Measurements from ENCODE around the gene P2RY12.

GRCh38 chr3:151357463-151357850, 27.1 kb downstream of the P2RY12 start:
- TF ChIP-seq ZNF701 (tag by site-specific recombination; IDR thresholded peaks at IDR 0.05) (no peak), CTCF (tag by site-specific recombination; IDR thresholded peaks at IDR 0.05) (no peak), YY1 (tag by site-specific recombination; IDR thresholded peaks at IDR 0.05) (no peak), PRDM1 (tag by site-specific recombination; IDR thresholded peaks at IDR 0.05) (no peak), GLI4 (tag by site-specific recombination; IDR thresholded peaks at IDR 0.05) (no peak), ZXDB (tag by site-specific recombination; IDR thresholded peaks at IDR 0.05) (no peak), TCF7L2 (IDR thresholded peaks at IDR 0.05; ENCODE audit: borderline replicate concordance, low read depth, low read length) (no peak)
- TF ChIP-seq, protein P1, sequence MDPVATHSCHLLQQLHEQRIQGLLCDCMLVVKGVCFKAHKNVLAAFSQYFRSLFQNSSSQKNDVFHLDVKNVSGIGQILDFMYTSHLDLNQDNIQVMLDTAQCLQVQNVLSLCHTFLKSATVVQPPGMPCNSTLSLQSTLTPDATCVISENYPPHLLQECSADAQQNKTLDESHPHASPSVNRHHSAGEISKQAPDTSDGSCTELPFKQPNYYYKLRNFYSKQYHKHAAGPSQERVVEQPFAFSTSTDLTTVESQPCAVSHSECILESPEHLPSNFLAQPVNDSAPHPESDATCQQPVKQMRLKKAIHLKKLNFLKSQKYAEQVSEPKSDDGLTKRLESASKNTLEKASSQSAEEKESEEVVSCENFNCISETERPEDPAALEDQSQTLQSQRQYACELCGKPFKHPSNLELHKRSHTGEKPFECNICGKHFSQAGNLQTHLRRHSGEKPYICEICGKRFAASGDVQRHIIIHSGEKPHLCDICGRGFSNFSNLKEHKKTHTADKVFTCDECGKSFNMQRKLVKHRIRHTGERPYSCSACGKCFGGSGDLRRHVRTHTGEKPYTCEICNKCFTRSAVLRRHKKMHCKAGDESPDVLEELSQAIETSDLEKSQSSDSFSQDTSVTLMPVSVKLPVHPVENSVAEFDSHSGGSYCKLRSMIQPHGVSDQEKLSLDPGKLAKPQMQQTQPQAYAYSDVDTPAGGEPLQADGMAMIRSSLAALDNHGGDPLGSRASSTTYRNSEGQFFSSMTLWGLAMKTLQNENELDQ (tag by site-specific recombination; IDR thresholded peaks at IDR 0.05; ENCODE audit: low read depth) = no peak
- TF ChIP-seq, protein P2, sequence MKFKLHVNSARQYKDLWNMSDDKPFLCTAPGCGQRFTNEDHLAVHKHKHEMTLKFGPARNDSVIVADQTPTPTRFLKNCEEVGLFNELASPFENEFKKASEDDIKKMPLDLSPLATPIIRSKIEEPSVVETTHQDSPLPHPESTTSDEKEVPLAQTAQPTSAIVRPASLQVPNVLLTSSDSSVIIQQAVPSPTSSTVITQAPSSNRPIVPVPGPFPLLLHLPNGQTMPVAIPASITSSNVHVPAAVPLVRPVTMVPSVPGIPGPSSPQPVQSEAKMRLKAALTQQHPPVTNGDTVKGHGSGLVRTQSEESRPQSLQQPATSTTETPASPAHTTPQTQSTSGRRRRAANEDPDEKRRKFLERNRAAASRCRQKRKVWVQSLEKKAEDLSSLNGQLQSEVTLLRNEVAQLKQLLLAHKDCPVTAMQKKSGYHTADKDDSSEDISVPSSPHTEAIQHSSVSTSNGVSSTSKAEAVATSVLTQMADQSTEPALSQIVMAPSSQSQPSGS (tag by site-specific recombination; IDR thresholded peaks at IDR 0.05; ENCODE audit: low read depth) = no peak

All from HEK293 (cell line).